ENCODE results near the gene UTP11. TPM values are rescaled to one million over a fixed set of nuclear protein-coding genes. Genes with fewer than 3 reads are reported as not detected.

UTP11 gene
- total RNA-seq, 4 donors from 2014 or later, result 34.6 to 49.8 (median 37.9) TPM

- no peak for DNase-seq (ENCODE audit: low spot score in 2 of 2)
- WGBS, 2 donors, result 39 to 53% methylated on average over 3 of the region's 3 CpGs
- TF ChIP-seq POLR2A (IDR thresholded peaks at IDR 0.05) (no peak), CTCF (IDR thresholded peaks at IDR 0.05) (no peak)
- intact Hi-C loops (cut with DNase I; ENCODE audit: low total_unique reads), result loop anchor here (10.0 kb wide), 1 partner anchor 807 kb away; no protein-coding TSS in a partner anchor
- no peak overlapping the region for H3K4me3 ChIP-seq (ENCODE audit: low read depth, poor library complexity, severe bottlenecking)
Observed at GRCh38 chr1:38028105-38028591, 15.6 kb downstream of the UTP11 start.

- intact Hi-C loops (cut with DNase I; ENCODE audit: low total_unique reads), result loop anchor here (10.0 kb wide), 1 partner anchor 806 kb away; no protein-coding TSS in a partner anchor
Observed at GRCh38 chr1:38028671-38029070, 16.1 kb downstream of the UTP11 start.

GRCh38 chr1:38029081-38029681 lies 16.6 kb downstream of the UTP11 start:
- TF ChIP-seq CTCF (IDR thresholded peaks at IDR 0.05) (no peak), POLR2A (IDR thresholded peaks at IDR 0.05) (no peak)
- 17 to 28% methylated on average over 15 to 23 of the region's 23 CpGs for WGBS, 2 donors
- intact Hi-C loops (cut with DNase I; ENCODE audit: low total_unique reads), result loop anchor here (10.0 kb wide), 1 partner anchor 806 kb away; no protein-coding TSS in a partner anchor
- DNase-seq (ENCODE audit: low spot score in 2 of 2), result no peak
- H3K4me3 ChIP-seq (ENCODE audit: low read depth, poor library complexity, severe bottlenecking), result no peak overlapping the region

More at GRCh38 chr1:38028671-38029070, 16.1 kb downstream of the UTP11 start:
- WGBS, 2 donors, result 49 to 54% methylated on average over 2 of the region's 2 CpGs
- no peak for TF ChIP-seq CTCF (IDR thresholded peaks at IDR 0.05)
- no peak for TF ChIP-seq POLR2A (IDR thresholded peaks at IDR 0.05)
- no peak overlapping the region for H3K4me3 ChIP-seq (ENCODE audit: low read depth, poor library complexity, severe bottlenecking)
- no peak for DNase-seq (ENCODE audit: low spot score in 2 of 2)

- no peak for DNase-seq (ENCODE audit: low spot score in 2 of 2)
- TF ChIP-seq POLR2A (IDR thresholded peaks at IDR 0.05) (no peak), CTCF (IDR thresholded peaks at IDR 0.05) (no peak)
- intact Hi-C loops (cut with DNase I; ENCODE audit: low total_unique reads), result loop anchor here (10.0 kb wide), 2 partner anchors 785 to 805 kb away; no protein-coding TSS in a partner anchor
- WGBS, 2 donors, result 9 to 18% methylated on average over 12 of the region's 12 CpGs
- no peak overlapping the region for H3K4me3 ChIP-seq (ENCODE audit: low read depth, poor library complexity, severe bottlenecking)
Observed at GRCh38 chr1:38029685-38030511, 17.4 kb downstream of the UTP11 start.

GRCh38 chr1:38030596-38031512 lies 18.3 kb downstream of the UTP11 start:
- no peak for DNase-seq (ENCODE audit: low spot score in 2 of 2)
- no peak overlapping the region for H3K4me3 ChIP-seq (ENCODE audit: low read depth, poor library complexity, severe bottlenecking)
- TF ChIP-seq POLR2A (IDR thresholded peaks at IDR 0.05) (no peak), CTCF (IDR thresholded peaks at IDR 0.05) (no peak)
- intact Hi-C loops (cut with DNase I; ENCODE audit: low total_unique reads), result loop anchor here (10.0 kb wide), 1 partner anchor 784 kb away; no protein-coding TSS in a partner anchor
- WGBS, 2 donors, result 54 to 57% methylated on average over 12 to 17 of the region's 17 CpGs
